ENCODE results near the gene NAV3. TPM values are rescaled to one million over a fixed set of nuclear protein-coding genes. Genes with fewer than 3 reads are reported as not detected.
A peak's percentile ranks its signal among the peaks of the same experiment; 100 is the strongest.

The NAV3 gene
- total and polyA plus RNA-seq, 2 experiments from 2014 or later, result 4.0 to 12.0 TPM

DNA sequence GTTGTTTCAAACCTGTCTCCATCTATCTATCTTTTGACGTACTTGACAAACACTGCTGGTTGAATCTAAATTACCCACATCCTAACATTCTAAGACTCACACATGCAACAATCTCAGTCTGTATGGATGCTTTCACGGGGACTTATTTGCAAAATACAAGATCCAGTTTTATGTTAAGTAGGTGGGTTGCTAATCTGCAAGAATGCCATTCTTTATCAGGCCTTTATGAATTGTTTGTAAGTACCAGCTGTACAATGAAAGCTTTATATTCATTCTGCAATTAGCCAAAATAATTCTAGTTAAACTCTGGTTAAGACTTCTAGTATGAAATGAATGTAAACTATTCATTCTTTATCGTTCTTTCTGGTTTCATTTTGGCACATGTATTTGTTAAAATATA lies 135.1 kb downstream of the NAV3 start:
- Histone ChIP-seq H3K4me2 (peak overlapping the region; percentile 35; the same call in 1 of the 2 replicates), H3K9me2 (ENCODE audit: insufficient read depth) (no peaks in the 10 kb centered on the region), H3K27ac (ENCODE audit: low read depth) (no peak overlapping the region), H4K20me1 (replicated peaks; ENCODE audit: insufficient read depth) (no peaks in the 10 kb centered on the region), H3K79me2 (replicated peaks; ENCODE audit: insufficient read depth) (no peaks in the 10 kb centered on the region), H3K4me1 (ENCODE audit: insufficient read depth) (peaks cover 7% of the 10 kb centered on the region; the same call in 1 of the 2 replicates), H2AFZ (no peak overlapping the region), H3K4me3 (no peak overlapping the region), H3K27me3 (ENCODE audit: insufficient read depth) (no peaks in the 10 kb centered on the region), H3K36me3 (ENCODE audit: insufficient read depth) (no peaks in the 10 kb centered on the region), H3F3A (replicated peaks; ENCODE audit: low read depth) (no peaks in the 10 kb centered on the region)
- H3K36me3 Mint-ChIP-seq (ENCODE audit: low read depth), result no peaks in the 10 kb centered on the region
- peaks cover 8% of the 10 kb centered on the region for H3K4me1 Mint-ChIP-seq
- no peaks in the 10 kb centered on the region for H3K27me3 Mint-ChIP-seq (ENCODE audit: insufficient read depth, low read depth, poor library complexity)
- no peak overlapping the region; the same call in 1 of the 2 replicates for H3K27ac Mint-ChIP-seq
- ATAC-seq, result no peak
- no peak for DNase-seq (ENCODE audit: low spot score)
- TF ChIP-seq STAT1 (IDR thresholded peaks at IDR 0.05; ENCODE audit: unreplicated experiment), result no peak
- 0 out of 2 replicates have a peak, but pooled peaks have one; percentile 9 for TF ChIP-seq NANOG (IDR thresholded peaks at IDR 0.05; ENCODE audit: borderline replicate concordance)
- no peak overlapping the region for H3K4me3 Mint-ChIP-seq
- no peaks in the 10 kb centered on the region for H3K9me3 Mint-ChIP-seq

DNA sequence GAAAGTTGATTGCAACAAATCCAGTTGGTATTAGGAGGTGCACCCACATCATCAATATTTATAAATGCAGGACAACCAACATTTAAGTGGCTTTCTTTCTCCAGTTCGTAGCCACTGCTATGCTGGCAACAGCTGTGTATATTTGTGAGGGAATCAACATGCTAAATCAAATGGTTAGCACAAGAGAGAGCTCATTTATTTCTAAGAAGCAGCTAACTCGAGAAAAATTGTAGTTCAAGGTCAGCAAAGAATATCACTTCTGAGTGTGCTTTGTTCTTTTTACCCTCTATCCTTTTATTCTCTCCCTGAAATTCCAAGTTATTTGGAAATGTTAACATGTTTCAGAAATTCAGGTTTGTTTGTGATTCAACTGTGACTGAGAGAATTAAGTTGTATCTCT lies 137.3 kb downstream of the NAV3 start:
- Histone ChIP-seq H4K20me1 (replicated peaks; ENCODE audit: insufficient read depth) (no peaks in the 10 kb centered on the region), H3K4me1 (ENCODE audit: insufficient read depth) (peaks cover 7% of the 10 kb centered on the region; the same call in 1 of the 2 replicates), H3K4me2 (no peak overlapping the region), H3F3A (replicated peaks; ENCODE audit: low read depth) (no peaks in the 10 kb centered on the region), H2AFZ (no peak overlapping the region), H3K27ac (ENCODE audit: low read depth) (no peak overlapping the region), H3K79me2 (replicated peaks; ENCODE audit: insufficient read depth) (no peaks in the 10 kb centered on the region), H3K9me2 (ENCODE audit: insufficient read depth) (no peaks in the 10 kb centered on the region), H3K36me3 (ENCODE audit: insufficient read depth) (no peaks in the 10 kb centered on the region), H3K27me3 (ENCODE audit: insufficient read depth) (no peaks in the 10 kb centered on the region), H3K4me3 (no peak overlapping the region)
- no peaks in the 10 kb centered on the region for H3K27me3 Mint-ChIP-seq (ENCODE audit: insufficient read depth, low read depth, poor library complexity)
- H3K9me3 Mint-ChIP-seq, result no peaks in the 10 kb centered on the region
- DNase-seq (ENCODE audit: low spot score) (no peak), ATAC-seq (no peak)
- no peaks in the 10 kb centered on the region for H3K36me3 Mint-ChIP-seq (ENCODE audit: low read depth)
- no peak overlapping the region for H3K27ac Mint-ChIP-seq
- H3K4me1 Mint-ChIP-seq, result peaks cover 8% of the 10 kb centered on the region
- no peak overlapping the region for H3K4me3 Mint-ChIP-seq
- TF ChIP-seq POLR2AphosphoS5 (IDR thresholded peaks at IDR 0.05; ENCODE audit: low read depth) (no peak), ETS1 (IDR thresholded peaks at IDR 0.05) (no peak), STAT1 (IDR thresholded peaks at IDR 0.05; ENCODE audit: unreplicated experiment) (no peak), ZNF114 (CRISPR knock-in tag; IDR thresholded peaks at IDR 0.05) (no peak), CTCF (conservative IDR thresholded peaks at IDR 0.05; ENCODE audit: low read depth in 2 of 2) (no peak), CREB1 (CRISPR knock-in tag; IDR thresholded peaks at IDR 0.05; ENCODE audit: low read depth) (no peak), NANOG (IDR thresholded peaks at IDR 0.05; ENCODE audit: borderline replicate concordance) (no peak), JUNB (IDR thresholded peaks at IDR 0.05; ENCODE audit: unreplicated experiment) (no peak), ZNF331 (CRISPR knock-in tag; IDR thresholded peaks at IDR 0.05; ENCODE audit: low read depth) (no peak), EZH2 (IDR thresholded peaks at IDR 0.05; ENCODE audit: low read depth, unreplicated experiment) (no peak), EZH2phosphoT487 (IDR thresholded peaks at IDR 0.05; ENCODE audit: unreplicated experiment) (no peak)
- TF ChIP-seq, protein P1, sequence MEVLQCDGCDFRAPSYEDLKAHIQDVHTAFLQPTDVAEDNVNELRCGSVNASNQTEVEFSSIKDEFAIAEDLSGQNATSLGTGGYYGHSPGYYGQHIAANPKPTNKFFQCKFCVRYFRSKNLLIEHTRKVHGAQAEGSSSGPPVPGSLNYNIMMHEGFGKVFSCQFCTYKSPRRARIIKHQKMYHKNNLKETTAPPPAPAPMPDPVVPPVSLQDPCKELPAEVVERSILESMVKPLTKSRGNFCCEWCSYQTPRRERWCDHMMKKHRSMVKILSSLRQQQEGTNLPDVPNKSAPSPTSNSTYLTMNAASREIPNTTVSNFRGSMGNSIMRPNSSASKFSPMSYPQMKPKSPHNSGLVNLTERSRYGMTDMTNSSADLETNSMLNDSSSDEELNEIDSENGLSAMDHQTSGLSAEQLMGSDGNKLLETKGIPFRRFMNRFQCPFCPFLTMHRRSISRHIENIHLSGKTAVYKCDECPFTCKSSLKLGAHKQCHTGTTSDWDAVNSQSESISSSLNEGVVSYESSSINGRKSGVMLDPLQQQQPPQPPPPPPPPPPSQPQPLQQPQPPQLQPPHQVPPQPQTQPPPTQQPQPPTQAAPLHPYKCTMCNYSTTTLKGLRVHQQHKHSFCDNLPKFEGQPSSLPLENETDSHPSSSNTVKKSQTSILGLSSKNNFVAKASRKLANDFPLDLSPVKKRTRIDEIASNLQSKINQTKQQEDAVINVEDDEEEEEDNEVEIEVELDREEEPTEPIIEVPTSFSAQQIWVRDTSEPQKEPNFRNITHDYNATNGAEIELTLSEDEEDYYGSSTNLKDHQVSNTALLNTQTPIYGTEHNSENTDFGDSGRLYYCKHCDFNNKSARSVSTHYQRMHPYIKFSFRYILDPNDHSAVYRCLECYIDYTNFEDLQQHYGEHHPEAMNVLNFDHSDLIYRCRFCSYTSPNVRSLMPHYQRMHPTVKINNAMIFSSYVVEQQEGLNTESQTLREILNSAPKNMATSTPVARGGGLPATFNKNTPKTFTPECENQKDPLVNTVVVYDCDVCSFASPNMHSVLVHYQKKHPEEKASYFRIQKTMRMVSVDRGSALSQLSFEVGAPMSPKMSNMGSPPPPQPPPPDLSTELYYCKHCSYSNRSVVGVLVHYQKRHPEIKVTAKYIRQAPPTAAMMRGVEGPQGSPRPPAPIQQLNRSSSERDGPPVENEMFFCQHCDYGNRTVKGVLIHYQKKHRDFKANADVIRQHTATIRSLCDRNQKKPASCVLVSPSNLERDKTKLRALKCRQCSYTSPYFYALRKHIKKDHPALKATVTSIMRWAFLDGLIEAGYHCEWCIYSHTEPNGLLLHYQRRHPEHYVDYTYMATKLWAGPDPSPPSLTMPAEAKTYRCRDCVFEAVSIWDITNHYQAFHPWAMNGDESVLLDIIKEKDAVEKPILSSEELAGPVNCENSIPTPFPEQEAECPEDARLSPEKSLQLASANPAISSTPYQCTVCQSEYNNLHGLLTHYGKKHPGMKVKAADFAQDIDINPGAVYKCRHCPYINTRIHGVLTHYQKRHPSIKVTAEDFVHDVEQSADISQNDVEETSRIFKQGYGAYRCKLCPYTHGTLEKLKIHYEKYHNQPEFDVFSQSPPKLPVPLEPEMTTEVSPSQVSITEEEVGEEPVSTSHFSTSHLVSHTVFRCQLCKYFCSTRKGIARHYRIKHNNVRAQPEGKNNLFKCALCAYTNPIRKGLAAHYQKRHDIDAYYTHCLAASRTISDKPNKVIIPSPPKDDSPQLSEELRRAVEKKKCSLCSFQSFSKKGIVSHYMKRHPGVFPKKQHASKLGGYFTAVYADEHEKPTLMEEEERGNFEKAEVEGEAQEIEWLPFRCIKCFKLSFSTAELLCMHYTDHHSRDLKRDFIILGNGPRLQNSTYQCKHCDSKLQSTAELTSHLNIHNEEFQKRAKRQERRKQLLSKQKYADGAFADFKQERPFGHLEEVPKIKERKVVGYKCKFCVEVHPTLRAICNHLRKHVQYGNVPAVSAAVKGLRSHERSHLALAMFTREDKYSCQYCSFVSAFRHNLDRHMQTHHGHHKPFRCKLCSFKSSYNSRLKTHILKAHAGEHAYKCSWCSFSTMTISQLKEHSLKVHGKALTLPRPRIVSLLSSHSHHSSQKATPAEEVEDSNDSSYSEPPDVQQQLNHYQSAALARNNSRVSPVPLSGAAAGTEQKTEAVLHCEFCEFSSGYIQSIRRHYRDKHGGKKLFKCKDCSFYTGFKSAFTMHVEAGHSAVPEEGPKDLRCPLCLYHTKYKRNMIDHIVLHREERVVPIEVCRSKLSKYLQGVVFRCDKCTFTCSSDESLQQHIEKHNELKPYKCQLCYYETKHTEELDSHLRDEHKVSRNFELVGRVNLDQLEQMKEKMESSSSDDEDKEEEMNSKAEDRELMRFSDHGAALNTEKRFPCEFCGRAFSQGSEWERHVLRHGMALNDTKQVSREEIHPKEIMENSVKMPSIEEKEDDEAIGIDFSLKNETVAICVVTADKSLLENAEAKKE (CRISPR knock-in tag; IDR thresholded peaks at IDR 0.05), result no peak
